ENCODE data around the gene PTDSS2. TPM values are rescaled to one million over a fixed set of nuclear protein-coding genes. Genes with fewer than 3 reads are reported as not detected.
"Not testable (repeated sequence)": the region's sequence is repeated elsewhere in the genome, so short reads cannot be mapped to it uniquely, and the experiment has no call there.

The PTDSS2 gene
- total and polyA plus RNA-seq, 4 donors: 10.1 to 47.6 (median 26.7) TPM

DNA sequence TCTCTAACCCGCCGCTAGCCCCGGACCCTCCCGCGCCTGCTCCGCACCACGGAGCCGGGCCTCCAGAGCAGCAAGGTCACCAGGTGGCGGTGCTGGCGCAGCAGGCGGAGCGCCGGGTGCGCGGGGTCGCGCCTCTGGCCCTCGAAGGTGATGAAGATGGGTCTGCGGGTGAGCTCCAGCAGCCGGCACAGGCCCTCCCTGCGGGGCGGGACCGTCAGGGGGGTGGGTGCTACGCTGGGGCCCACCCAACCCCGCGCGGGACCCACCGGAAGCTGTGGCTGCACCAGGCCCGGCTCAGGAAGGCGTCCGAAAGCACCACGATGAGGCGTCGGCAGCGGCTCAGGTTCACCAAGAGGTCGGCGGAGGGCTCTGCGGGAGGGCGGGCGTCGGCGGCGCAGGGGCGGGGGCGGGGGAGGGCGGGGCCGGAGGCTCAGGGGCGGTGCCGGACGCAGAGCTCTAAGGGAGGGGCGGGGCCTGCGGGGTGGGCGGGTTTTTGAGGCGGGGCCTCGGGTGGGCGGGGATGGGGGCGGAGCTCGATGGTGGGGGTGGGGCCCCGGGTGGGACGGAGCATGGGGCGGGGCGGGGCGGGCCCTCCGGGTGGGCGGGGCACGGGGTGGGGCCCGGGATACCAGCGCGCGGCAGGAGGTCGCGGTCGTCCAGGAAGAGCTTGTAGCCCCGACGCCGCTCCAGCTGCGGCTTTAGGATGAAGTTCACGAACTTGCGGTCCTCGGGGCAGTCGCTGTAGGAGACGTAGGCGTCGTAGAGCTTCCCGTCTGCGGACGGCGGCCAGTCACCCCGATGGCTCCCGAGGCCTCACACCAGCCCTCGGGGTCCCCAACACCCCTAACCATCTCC is 43.1 kb upstream of the PTDSS2 start:
- Histone ChIP-seq H3K4me1 (ENCODE audit: control insufficient read depth in 1 of 2, insufficient read depth in 2 of 2, low read length in 2 of 2) (no peaks in the 10 kb centered on the region), H3K27me3 (ENCODE audit: control insufficient read depth in 1 of 2, insufficient read depth in 2 of 2, low read length in 1 of 2) (no peaks in the 10 kb centered on the region), H3K9me3 (ENCODE audit: control insufficient read depth, low read length) (no peaks in the 10 kb centered on the region), H3K27ac (ENCODE audit: low read depth in 1 of 2, low read length in 2 of 2) (no peak overlapping the region), H3K4me3 (ENCODE audit: low read length in 2 of 2) (peak overlapping the region; percentile 6 to 45), H3K36me3 (ENCODE audit: control insufficient read depth in 1 of 2, insufficient read depth in 2 of 2, low read length in 1 of 2) (no peaks in the 10 kb centered on the region)
- DNase-seq: peak; percentile 89 to 90
- WGBS, 2 donors: 12 to 18% methylated on average over 37 to 91 of the region's 91 CpGs
- ATAC-seq (ENCODE audit: low FRiP score): peak; percentile 75
- intact Hi-C loops (cut with DNase I): no loop called here

DNA sequence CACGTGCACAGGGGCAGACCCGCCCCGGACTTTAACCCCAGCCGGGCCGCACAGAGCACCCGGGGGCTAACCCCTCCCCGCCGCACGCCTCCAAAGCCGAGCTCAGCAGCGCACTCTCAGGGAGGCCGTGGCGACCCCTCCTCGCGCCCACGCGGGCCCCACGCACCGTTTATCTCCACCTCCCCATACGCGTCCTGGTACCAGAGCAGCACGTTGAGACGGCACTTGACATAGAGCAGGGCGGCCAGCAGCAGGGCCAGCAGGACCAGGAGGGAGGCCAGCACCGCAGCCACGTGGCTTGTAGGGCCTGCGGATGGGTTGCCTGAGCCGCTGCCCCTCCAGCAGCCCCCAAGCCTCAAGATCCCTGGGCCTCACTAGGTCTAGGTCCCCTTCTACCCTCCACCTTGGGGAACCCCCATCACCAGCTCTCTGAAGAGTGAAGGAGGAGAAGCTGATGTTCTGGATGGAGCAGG is 42.4 kb upstream of the PTDSS2 start:
- H3K27ac ChIP-seq (ENCODE audit: low read depth in 1 of 2, low read length in 2 of 2): no peak overlapping the region
- no peak overlapping the region for H3K4me3 ChIP-seq (ENCODE audit: low read length in 2 of 2)
- WGBS, 2 donors: 64 to 80% methylated on average over 26 to 28 of the region's 28 CpGs
- no peaks in the 10 kb centered on the region for H3K9me3 ChIP-seq (ENCODE audit: control insufficient read depth, low read length)
- intact Hi-C loops (cut with DNase I): no loop called here
- ATAC-seq (ENCODE audit: low FRiP score) (no peak), DNase-seq (no peak)
- H3K27me3 ChIP-seq (ENCODE audit: control insufficient read depth in 1 of 2, insufficient read depth in 2 of 2, low read length in 1 of 2): no peaks in the 10 kb centered on the region
- no peaks in the 10 kb centered on the region for H3K36me3 ChIP-seq (ENCODE audit: control insufficient read depth in 1 of 2, insufficient read depth in 2 of 2, low read length in 1 of 2)
- no peaks in the 10 kb centered on the region for H3K4me1 ChIP-seq (ENCODE audit: control insufficient read depth in 1 of 2, insufficient read depth in 2 of 2, low read length in 2 of 2)

DNA sequence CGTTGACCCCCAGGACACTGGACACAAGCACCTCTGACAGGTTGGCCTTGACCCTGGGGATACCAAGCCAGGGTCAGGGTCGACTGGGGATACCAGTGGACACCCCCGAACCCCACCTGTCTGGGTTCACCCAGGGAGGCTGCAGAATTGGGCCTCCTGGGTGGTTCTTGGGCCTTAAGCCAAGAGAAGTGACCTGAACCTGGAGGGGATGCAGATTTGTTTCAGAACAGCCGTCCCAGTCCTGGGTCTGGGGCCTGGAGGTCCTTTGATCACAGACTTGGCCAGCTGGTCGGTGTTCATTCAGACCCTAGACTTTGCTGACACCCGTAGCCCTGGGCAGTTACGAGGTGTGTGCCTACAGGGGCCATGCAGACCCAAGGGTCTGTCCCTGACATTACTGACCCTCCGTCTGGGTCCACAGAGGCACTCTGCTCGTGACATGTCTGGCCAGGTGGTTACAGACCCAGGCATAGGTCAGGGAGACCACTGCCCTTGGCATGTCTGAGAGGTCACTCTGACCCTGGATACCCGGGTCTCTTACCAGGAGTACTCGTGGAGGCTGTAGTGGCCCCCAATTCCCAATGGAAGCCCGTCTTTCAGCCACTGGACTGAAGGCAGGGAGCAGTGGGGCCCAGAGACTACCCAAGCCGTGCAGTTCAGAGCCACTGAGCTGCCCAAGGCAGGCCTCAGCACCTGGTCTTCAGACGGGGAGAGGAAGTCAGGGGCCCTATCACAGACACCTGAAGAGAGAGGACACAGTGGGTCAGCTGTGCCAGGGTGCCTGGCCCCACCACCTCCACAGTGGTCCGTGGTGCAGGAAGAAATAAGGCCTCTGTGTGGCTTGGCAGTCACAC is 41.7 kb upstream of the PTDSS2 start:
- ATAC-seq (ENCODE audit: low FRiP score) (no peak), DNase-seq (peak in 1 of 2 donors; percentile 43)
- Histone ChIP-seq H3K9me3 (ENCODE audit: control insufficient read depth, low read length) (no peaks in the 10 kb centered on the region), H3K27ac (ENCODE audit: low read depth in 1 of 2, low read length in 2 of 2) (no peak overlapping the region), H3K36me3 (ENCODE audit: control insufficient read depth in 1 of 2, insufficient read depth in 2 of 2, low read length in 1 of 2) (no peaks in the 10 kb centered on the region), H3K4me1 (ENCODE audit: control insufficient read depth in 1 of 2, insufficient read depth in 2 of 2, low read length in 2 of 2) (no peaks in the 10 kb centered on the region), H3K4me3 (ENCODE audit: low read length in 2 of 2) (no peak overlapping the region), H3K27me3 (ENCODE audit: control insufficient read depth in 1 of 2, insufficient read depth in 2 of 2, low read length in 1 of 2) (no peaks in the 10 kb centered on the region)
- 82 to 84% methylated on average over 15 of the region's 15 CpGs for WGBS, 2 donors
- intact Hi-C loops (cut with DNase I): no loop called here

DNA sequence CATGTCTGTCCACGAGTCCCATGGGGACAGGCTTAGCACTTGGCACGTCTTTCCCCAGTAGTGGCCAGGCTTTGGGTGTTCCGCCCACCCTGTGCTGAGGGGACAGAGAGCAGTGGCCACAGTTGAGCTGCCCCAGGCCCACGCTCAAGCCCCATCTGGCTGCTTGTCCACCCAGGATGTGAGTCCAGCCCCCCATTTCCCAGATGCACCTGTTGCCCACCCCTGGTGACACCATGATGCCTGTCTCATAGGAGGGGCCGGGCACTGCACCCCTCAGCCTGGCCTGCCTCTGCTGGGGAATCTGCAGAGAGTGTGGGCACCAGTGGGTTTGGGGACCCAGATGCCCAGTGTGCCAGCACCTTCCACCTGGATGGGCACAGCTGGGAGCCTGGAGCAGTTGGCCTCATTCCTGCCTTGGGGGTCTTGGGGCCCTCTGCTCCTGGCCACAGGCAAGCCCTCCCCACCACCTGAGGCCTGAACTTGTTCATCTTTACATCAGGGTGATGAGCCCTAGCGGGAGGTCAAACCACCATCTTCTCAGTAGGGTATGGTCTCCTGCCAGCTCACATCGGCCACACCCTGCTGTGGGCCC is 41.0 kb upstream of the PTDSS2 start:
- no peak for ATAC-seq (ENCODE audit: low FRiP score)
- WGBS, 2 donors: 52 to 59% methylated on average over 7 of the region's 7 CpGs
- Histone ChIP-seq H3K36me3 (ENCODE audit: control insufficient read depth in 1 of 2, insufficient read depth in 2 of 2, low read length in 1 of 2) (no peaks in the 10 kb centered on the region), H3K27ac (ENCODE audit: low read depth in 1 of 2, low read length in 2 of 2) (no peak overlapping the region), H3K4me3 (ENCODE audit: low read length in 2 of 2) (no peak overlapping the region), H3K4me1 (ENCODE audit: control insufficient read depth in 1 of 2, insufficient read depth in 2 of 2, low read length in 2 of 2) (no peaks in the 10 kb centered on the region), H3K27me3 (ENCODE audit: control insufficient read depth in 1 of 2, insufficient read depth in 2 of 2, low read length in 1 of 2) (no peaks in the 10 kb centered on the region), H3K9me3 (ENCODE audit: control insufficient read depth, low read length) (no peaks in the 10 kb centered on the region)
- peak in 1 of 2 donors; percentile 49 for DNase-seq
- intact Hi-C loops (cut with DNase I): no loop called here

DNA sequence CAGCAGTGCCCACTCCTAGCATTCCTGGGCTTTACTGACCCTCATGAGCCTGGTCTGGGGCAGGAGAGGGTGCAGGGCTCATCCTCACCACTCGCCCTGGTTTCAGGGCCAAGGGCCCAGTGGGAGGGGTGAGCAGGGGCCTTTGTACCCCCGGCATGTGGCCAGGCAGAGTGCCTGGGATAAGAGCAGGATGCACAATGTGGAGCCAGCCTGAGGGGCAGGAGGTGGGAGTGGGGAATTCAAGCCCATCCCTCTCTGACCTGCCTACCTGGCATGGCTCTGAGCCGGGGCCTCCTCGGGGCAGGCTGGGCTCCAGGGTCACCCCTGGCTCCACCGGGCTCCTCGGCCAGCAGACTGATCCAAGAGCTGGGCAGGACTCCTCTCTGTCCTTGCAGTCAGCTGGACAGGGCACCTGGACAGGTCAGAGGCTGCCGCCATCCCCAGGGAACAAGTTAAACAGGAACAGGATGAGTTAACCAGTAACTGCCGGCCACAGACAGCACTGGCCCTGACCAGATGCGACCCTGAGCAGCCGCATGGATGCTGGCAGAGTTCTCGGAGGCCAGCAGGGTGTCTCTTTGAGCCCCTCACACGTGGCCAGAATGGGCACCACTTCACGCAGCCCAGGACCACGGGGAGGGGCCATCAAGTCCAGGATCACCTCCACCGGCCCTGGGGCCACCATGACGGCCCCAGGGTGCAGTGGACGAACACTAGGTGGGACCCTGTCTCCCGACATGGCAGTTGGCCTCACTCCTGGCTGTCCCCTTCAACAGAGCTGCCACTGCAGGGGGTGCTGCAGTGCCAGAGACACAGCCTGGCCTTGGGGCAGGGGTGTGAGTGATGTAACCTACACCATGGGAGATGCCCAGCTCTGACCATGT is 40.2 kb upstream of the PTDSS2 start:
- DNase-seq (peak in 1 of 2 donors; percentile 47), ATAC-seq (ENCODE audit: low FRiP score) (no peak)
- intact Hi-C loops (cut with DNase I): no loop called here
- 79% methylated on average over 18 of the region's 18 CpGs for WGBS, 2 donors
- Histone ChIP-seq H3K27me3 (ENCODE audit: control insufficient read depth in 1 of 2, insufficient read depth in 2 of 2, low read length in 1 of 2) (no peaks in the 10 kb centered on the region), H3K4me1 (ENCODE audit: control insufficient read depth in 1 of 2, insufficient read depth in 2 of 2, low read length in 2 of 2) (no peaks in the 10 kb centered on the region), H3K9me3 (ENCODE audit: control insufficient read depth, low read length) (no peaks in the 10 kb centered on the region), H3K27ac (ENCODE audit: low read depth in 1 of 2, low read length in 2 of 2) (no peak overlapping the region), H3K36me3 (ENCODE audit: control insufficient read depth in 1 of 2, insufficient read depth in 2 of 2, low read length in 1 of 2) (no peaks in the 10 kb centered on the region), H3K4me3 (ENCODE audit: low read length in 2 of 2) (no peak overlapping the region)

DNA sequence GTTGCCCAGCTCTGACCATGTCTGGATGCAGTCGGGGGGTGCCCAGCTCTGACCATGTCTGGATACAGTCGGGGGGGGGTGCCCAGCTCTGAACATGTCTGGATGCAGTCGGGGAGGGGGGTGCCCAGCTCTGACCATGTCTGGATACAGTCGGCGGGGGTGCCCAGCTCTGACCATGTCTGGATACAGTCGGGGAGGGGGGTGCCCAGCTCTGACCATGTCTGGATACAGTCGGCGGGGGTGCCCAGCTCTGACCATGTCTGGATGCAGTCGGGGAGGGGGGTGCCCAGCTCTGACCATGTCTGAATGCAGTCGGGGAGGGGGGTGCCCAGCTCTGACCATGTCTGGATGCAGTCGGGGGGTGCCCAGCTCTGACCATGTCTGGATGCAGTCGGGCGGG is 39.4 kb upstream of the PTDSS2 start:
- intact Hi-C loops (cut with DNase I); H3K4me1 ChIP-seq (ENCODE audit: control insufficient read depth in 1 of 2, insufficient read depth in 2 of 2, low read length in 2 of 2); H3K36me3 ChIP-seq (ENCODE audit: control insufficient read depth in 1 of 2, insufficient read depth in 2 of 2, low read length in 1 of 2); ATAC-seq (ENCODE audit: low FRiP score); H3K27ac ChIP-seq (ENCODE audit: low read depth in 1 of 2, low read length in 2 of 2); DNase-seq; H3K4me3 ChIP-seq (ENCODE audit: low read length in 2 of 2); H3K27me3 ChIP-seq (ENCODE audit: control insufficient read depth in 1 of 2, insufficient read depth in 2 of 2, low read length in 1 of 2); H3K9me3 ChIP-seq (ENCODE audit: control insufficient read depth, low read length): not testable (repeated sequence)
- 88 to 92% methylated on average over 12 to 13 of the region's 13 CpGs for WGBS, 2 donors

DNA sequence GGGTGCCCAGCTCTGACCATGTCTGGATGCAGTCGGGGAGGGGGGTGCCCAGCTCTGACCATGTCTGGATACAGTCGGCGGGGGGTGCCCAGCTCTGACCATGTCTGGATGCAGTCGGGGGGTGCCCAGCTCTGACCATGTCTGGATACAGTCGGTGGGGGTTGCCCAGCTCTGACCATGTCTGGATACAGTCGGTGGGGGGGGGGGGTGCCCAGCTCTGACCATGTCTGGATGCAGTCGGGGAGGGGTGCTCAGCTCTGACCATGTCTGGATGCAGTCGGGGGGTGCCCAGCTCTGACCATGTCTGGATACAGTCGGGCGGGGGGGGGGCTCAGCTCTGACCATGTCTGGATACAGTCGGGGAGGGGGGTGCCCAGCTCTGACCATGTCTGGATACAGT is 38.6 kb upstream of the PTDSS2 start:
- H3K4me1 ChIP-seq (ENCODE audit: control insufficient read depth in 1 of 2, insufficient read depth in 2 of 2, low read length in 2 of 2); H3K27ac ChIP-seq (ENCODE audit: low read depth in 1 of 2, low read length in 2 of 2); H3K27me3 ChIP-seq (ENCODE audit: control insufficient read depth in 1 of 2, insufficient read depth in 2 of 2, low read length in 1 of 2); H3K36me3 ChIP-seq (ENCODE audit: control insufficient read depth in 1 of 2, insufficient read depth in 2 of 2, low read length in 1 of 2); ATAC-seq (ENCODE audit: low FRiP score); intact Hi-C loops (cut with DNase I); H3K9me3 ChIP-seq (ENCODE audit: control insufficient read depth, low read length); H3K4me3 ChIP-seq (ENCODE audit: low read length in 2 of 2): not testable (repeated sequence)
- 86 to 89% methylated on average over 8 to 11 of the region's 11 CpGs for WGBS, 2 donors
- peak in 1 of 2 donors; percentile 36 for DNase-seq

DNA sequence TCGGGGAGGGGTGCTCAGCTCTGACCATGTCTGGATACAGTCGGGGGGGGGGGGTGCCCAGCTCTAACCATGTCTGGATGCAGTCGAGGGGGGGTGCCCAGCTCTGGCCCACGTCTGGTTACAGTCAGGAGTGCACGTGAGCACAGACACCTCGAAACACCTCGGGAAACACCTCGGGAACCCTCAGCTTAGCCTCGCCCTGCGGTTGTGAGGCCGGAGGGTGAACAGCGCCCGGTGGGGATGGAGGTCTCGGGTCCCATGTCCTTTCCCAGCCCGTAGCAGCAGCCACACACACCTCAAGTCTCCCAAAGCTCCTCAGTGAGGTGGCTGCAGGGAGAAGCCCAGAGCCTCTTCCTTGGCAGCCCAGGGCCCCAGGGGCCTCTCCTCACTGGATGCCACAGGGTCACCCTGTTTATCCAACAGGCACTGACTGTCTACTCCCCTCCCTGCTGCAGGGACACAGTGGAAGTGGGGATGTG is 37.4 kb upstream of the PTDSS2 start:
- Histone ChIP-seq H3K36me3 (ENCODE audit: control insufficient read depth in 1 of 2, insufficient read depth in 2 of 2, low read length in 1 of 2) (no peaks in the 10 kb centered on the region), H3K27ac (ENCODE audit: low read depth in 1 of 2, low read length in 2 of 2) (no peak overlapping the region), H3K4me1 (ENCODE audit: control insufficient read depth in 1 of 2, insufficient read depth in 2 of 2, low read length in 2 of 2) (no peaks in the 10 kb centered on the region), H3K9me3 (ENCODE audit: control insufficient read depth, low read length) (no peaks in the 10 kb centered on the region), H3K4me3 (ENCODE audit: low read length in 2 of 2) (no peak overlapping the region), H3K27me3 (ENCODE audit: control insufficient read depth in 1 of 2, insufficient read depth in 2 of 2, low read length in 1 of 2) (no peaks in the 10 kb centered on the region)
- WGBS, 2 donors: 74 to 76% methylated on average over 14 to 15 of the region's 15 CpGs
- ATAC-seq (ENCODE audit: low FRiP score) (no peak), DNase-seq (peak in 1 of 2 donors; percentile 44)
- intact Hi-C loops (cut with DNase I): no loop called here

Data from aorta (tissue), 5 donors.